Right atrium auricular region (tissue), 2 donors: ENCODE results near the gene PVALEF. TPM values are rescaled to one million over a fixed set of nuclear protein-coding genes. Genes with fewer than 3 reads are reported as not detected.

Experiments used
- DNase-seq: peaks from one replicate; pipeline ENCODE4 v3.0.0-alpha.2; 2019; ENCODE audit warnings: low spot score
- H3K27ac ChIP-seq, 2 donors: fragments of 200-600 bp; sonication (generic); 1 replicate in 1 of 2; 2 replicates in 1 of 2; pipeline ENCODE4 v1.5.1; 2016 to 2019
- H3K27me3 ChIP-seq, 2 donors: fragments of 200-600 bp; sonication (generic); one replicate each; pipeline versions ENCODE4 v1.5.1 to v1.6.0; 2017 to 2019
- H3K36me3 ChIP-seq: fragments of 200-600 bp; sonication (generic); one replicate; pipeline ENCODE4 v1.5.1; 2016
- H3K4me1 ChIP-seq, 2 donors: fragments of 200-600 bp; sonication (generic); one replicate each; pipeline versions ENCODE4 v1.5.1 to v1.6.0; 2017 to 2019
- H3K4me3 ChIP-seq, 2 donors: fragments of 200-600 bp; sonication (generic); 1 replicate in 1 of 2; 2 replicates in 1 of 2; pipeline ENCODE4 v1.5.1; 2017 to 2019; ENCODE audit warnings: mild to moderate bottlenecking in 1 of 2, moderate library complexity in 1 of 2
- H3K9me3 ChIP-seq, 2 donors: fragments of 200-600 bp; sonication (generic); one replicate each; pipeline ENCODE4 v1.5.1; 2019
- total RNA-seq, 2 donors: library from RNA; depleted of rRNA; stranded (reverse); fragments of >200 nt; gene quantifications; one replicate each; pipeline ENCODE4 v1.1.0, GENCODE V29; 2016
- TF ChIP-seq, protein P1 (sequence below), 2 donors: fragments of 200-600 bp; sonication (generic); IDR thresholded peaks; one replicate each; pipeline ENCODE4 v1.5.1; 2019; ENCODE audit warnings: antibody characterized with exemption in 2 of 2

Gene PVALEF
- total RNA-seq, 2 donors from 2014 or later = not detected

DNA sequence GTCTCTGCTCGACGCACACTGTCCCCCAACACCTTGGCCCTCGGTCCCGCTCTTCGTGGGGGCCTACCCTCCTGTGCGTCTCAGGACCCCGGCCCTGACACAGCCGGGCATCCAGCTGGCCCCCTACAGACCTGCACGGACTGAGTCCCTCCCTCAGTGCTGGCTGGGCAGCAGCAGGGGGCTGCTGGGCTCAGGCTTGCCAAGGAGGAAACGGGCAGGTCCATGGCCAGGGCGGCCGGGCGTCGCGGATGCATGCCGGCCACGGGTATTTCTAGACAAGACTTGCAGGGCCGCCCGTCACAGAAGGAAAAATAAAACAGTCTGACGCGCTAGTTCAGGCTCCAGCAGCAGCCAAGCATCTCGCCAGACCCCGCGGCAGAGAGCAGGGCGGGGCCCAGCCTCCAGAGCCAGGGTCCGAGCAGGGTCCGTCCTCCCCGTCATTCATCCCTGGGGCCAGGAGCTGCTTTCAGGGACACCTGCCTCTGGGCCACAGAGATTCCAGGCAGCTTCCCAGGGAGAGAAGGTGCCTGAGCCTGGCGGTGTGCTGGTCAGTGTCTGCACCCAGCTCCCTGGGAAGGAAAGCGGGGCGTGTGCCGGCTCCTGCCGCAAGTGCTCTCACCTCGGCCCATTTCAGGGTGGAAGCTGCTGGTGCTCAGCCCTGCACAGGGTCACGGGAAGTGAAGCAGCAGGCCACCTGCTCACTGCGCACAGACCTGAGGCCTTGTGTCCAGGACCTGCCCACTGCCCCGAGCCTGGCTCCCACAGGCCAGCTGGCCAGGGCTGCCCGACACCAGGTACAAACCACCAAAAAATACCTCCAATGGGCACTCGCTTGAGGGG, 7.2 kb upstream of the PVALEF start:
- no peaks in the 10 kb centered on the region for H3K27me3 ChIP-seq
- no peak overlapping the region for H3K27ac ChIP-seq
- no peaks in the 10 kb centered on the region for H3K36me3 ChIP-seq
- no peaks in the 10 kb centered on the region for H3K9me3 ChIP-seq
- no peak overlapping the region for H3K4me3 ChIP-seq
- TF ChIP-seq, protein P1, sequence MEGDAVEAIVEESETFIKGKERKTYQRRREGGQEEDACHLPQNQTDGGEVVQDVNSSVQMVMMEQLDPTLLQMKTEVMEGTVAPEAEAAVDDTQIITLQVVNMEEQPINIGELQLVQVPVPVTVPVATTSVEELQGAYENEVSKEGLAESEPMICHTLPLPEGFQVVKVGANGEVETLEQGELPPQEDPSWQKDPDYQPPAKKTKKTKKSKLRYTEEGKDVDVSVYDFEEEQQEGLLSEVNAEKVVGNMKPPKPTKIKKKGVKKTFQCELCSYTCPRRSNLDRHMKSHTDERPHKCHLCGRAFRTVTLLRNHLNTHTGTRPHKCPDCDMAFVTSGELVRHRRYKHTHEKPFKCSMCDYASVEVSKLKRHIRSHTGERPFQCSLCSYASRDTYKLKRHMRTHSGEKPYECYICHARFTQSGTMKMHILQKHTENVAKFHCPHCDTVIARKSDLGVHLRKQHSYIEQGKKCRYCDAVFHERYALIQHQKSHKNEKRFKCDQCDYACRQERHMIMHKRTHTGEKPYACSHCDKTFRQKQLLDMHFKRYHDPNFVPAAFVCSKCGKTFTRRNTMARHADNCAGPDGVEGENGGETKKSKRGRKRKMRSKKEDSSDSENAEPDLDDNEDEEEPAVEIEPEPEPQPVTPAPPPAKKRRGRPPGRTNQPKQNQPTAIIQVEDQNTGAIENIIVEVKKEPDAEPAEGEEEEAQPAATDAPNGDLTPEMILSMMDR (IDR thresholded peaks at IDR 0.05) = no peak
- H3K4me1 ChIP-seq = peaks cover 0 to 12% of the 10 kb centered on the region in 2 donors
- DNase-seq = no peak

DNA sequence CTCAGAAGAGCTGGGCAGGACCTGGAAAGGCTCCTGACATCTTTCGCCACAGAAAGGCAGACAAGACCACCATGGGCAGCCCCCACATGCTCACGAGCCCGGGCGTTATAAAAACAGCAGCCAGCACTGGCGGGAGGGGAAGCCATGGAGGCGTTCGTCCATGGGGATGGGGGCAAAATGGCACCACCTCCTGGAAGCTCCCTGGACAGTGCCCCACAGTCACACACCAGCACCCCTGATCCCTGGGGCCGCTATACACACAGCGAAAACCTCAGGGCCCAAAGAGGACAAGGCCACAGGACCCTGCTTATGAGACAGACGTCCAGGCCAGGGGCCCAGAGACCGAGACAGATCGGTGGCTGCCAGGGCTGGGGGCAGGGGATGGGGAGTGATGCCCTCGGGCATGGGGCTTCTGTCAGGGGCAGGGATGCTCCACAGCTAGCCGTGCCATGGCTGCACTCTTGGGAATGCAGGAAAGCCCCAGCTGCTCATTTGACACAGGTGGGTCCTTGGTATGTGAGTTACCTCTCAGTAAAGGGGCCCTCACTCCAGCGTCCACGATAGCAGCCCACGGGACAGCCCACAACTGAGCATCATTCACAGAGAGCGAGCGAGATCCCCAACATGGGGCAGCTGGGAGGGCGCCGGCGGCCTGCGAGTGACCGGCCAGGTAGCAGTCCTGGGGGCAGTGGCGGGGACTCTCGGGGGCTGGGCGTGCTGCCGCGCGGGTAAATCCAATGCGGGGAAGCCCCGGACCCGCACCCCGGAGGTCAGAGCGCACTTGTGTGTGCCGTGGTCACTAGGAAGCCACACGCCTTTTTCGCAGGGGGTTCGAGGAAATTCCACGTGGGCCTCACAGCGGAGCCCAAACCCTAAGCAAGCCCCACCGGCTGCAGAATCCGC, 6.4 kb upstream of the PVALEF start:
- H3K9me3 ChIP-seq = no peaks in the 10 kb centered on the region
- peaks cover 0 to 12% of the 10 kb centered on the region in 2 donors for H3K4me1 ChIP-seq
- H3K36me3 ChIP-seq = no peaks in the 10 kb centered on the region
- no peaks in the 10 kb centered on the region for H3K27me3 ChIP-seq
- no peak for DNase-seq
- no peak overlapping the region for H3K4me3 ChIP-seq
- TF ChIP-seq, protein P1 (IDR thresholded peaks at IDR 0.05) = no peak
- no peak overlapping the region for H3K27ac ChIP-seq

DNA sequence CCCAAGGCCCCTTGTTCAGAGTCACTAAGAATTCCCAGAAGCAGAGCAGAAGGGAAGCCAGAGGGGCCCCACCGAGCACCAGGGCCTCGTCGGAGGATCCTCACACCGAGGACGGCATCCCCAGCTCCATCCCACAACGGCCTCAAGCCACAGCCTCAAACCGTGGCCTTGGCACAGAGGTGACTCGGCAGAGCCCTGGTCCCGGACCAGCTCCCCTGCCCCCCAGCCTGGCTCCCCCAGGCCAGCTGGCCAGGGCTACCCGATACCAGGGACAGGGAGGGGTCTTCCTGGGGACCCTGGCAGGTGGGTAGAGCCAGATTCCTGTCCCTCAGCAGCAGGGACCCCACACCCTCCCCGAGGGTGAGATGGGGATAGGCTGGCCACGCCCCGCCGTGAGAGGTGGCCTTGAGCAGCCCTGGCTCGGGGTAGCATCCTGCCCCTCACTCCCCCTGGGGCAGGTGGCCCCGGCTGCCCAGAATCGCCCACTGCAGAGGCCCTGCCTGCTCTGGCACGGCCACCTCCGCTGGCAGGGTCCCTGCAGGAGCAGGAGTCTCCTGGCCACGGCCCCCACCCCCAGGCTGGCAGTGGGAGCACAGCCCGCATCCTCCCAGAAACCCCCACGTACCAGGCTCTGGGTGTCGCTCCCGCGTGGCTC, 5.6 kb upstream of the PVALEF start:
- Histone ChIP-seq H3K4me3 (peak overlapping the region; percentile 38 to 46), H3K9me3 (no peaks in the 10 kb centered on the region), H3K27ac (peak overlapping the region in 1 of 2 donors; percentile 58), H3K36me3 (no peaks in the 10 kb centered on the region), H3K4me1 (peaks cover 0 to 15% of the 10 kb centered on the region in 2 donors), H3K27me3 (no peaks in the 10 kb centered on the region)
- no peak for DNase-seq
- TF ChIP-seq, protein P1 (IDR thresholded peaks at IDR 0.05) = no peak

DNA sequence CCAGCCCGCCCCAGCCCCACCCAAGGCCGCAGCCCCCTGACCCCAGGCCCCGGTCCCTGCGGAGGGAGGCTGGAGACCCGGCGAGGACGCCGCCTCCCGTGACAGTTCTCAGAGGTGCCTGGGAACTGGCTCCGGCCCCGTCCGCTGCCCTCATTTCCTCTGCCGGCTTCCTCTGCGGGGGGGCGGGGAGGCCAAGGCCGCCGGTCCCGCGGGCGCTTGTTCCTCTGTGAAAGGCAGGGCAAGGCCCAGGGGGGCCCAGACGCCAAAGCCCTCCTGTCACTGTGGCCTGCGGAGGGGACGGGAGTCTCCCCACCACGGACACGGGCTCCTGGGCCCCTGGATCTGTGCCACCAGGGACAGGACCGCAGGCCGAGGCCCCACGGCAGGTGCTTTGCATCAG, 5.0 kb upstream of the PVALEF start:
- H3K4me1 ChIP-seq = peaks cover 0 to 21% of the 10 kb centered on the region in 2 donors
- peak overlapping the region in 1 of 2 donors; percentile 58 for H3K27ac ChIP-seq
- H3K27me3 ChIP-seq = no peaks in the 10 kb centered on the region
- no peaks in the 10 kb centered on the region for H3K36me3 ChIP-seq
- no peaks in the 10 kb centered on the region for H3K9me3 ChIP-seq
- TF ChIP-seq, protein P1 (IDR thresholded peaks at IDR 0.05) = no peak
- DNase-seq = peak; percentile 60
- H3K4me3 ChIP-seq = peak overlapping the region; percentile 38 to 46

DNA sequence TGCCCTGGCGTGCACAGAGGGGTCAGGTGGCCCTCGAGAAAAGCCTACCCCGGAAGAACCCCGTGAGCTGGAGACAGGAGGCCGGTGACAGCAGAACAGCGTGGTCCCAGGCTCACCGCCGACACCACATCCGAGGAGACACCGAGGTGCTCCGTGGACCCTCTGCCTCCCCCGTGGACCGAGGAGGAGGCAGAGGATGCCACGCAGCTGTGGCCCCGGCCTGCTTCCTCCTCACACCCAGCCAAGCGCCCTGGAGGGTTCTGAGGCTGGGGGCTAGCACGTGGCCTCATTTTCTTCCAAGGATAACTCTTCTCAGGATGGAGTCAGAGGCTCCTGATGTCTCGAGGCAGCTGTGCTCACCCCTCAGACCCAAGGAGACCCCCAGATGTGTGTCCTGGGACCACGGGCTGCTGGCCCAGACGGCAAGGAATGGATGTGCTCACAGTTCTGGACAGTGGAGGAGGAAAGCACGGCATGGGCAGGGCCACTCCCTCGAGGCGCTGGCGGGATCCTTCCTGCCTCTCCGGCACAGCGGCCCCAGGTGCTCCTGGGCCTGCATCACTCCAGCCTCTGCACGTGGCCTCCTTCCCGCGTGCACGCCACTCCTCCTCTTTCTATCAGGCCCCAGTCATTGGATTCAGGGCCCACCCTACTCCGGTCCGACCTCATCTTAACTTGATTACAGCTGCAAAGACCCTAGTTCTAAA, 4.4 kb upstream of the PVALEF start:
- no peak for DNase-seq
- Histone ChIP-seq H3K9me3 (no peaks in the 10 kb centered on the region), H3K4me1 (peaks cover 0 to 26% of the 10 kb centered on the region in 2 donors), H3K36me3 (no peaks in the 10 kb centered on the region), H3K4me3 (peak overlapping the region in 1 of 2 donors; percentile 46), H3K27me3 (no peaks in the 10 kb centered on the region), H3K27ac (peak overlapping the region in 1 of 2 donors; percentile 58)
- TF ChIP-seq, protein P1 (IDR thresholded peaks at IDR 0.05) = no peak
